ENCODE data around the gene CCNK.

CCNK gene

GRCh38 chr14:99544991-99545390 lies 63.8 kb downstream of the CCNK start:
- DNase-seq (ENCODE audit: low spot score), result no peak
- TF ChIP-seq CTCF (IDR thresholded peaks at IDR 0.05; ENCODE audit: borderline replicate concordance, control extremely low read depth, extremely low read depth, insufficient read depth, missing control alignments), result no peak
- in situ Hi-C loops (cut with MboI; ENCODE audit: low sequenced_read_pairs, unreplicated experiment), result no loop called here

DNA sequence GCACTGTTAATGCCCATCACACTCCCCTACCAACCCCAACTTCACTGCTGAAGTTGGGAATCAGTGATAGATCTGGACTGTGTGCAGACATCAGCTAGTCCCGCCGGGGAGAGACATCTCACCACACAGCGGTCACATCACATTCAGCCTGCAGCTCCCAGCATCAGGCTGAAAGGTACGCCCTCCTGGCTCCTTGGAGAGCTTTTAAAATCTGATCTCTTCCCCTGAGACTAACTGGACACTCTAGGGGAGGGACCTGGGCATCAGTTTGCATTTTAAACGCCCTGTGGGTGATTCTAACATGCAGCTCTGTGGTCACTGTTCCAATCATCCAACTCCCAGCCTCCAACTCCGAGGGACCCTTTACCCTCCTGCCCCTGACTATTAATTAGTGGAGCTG lies 64.4 kb downstream of the CCNK start:
- DNase-seq (ENCODE audit: low spot score), result no peak
- no peak for TF ChIP-seq CTCF (IDR thresholded peaks at IDR 0.05; ENCODE audit: borderline replicate concordance, control extremely low read depth, extremely low read depth, insufficient read depth, missing control alignments)
- in situ Hi-C loops (cut with MboI; ENCODE audit: low sequenced_read_pairs, unreplicated experiment), result no loop called here

- in situ Hi-C loops (cut with MboI; ENCODE audit: low sequenced_read_pairs, unreplicated experiment), result no loop called here
- DNase-seq (ENCODE audit: low spot score), result no peak
- no peak for TF ChIP-seq CTCF (IDR thresholded peaks at IDR 0.05; ENCODE audit: borderline replicate concordance, control extremely low read depth, extremely low read depth, insufficient read depth, missing control alignments)
Measured at GRCh38 chr14:99546234-99546879, 65.1 kb downstream of the CCNK start.

DNA sequence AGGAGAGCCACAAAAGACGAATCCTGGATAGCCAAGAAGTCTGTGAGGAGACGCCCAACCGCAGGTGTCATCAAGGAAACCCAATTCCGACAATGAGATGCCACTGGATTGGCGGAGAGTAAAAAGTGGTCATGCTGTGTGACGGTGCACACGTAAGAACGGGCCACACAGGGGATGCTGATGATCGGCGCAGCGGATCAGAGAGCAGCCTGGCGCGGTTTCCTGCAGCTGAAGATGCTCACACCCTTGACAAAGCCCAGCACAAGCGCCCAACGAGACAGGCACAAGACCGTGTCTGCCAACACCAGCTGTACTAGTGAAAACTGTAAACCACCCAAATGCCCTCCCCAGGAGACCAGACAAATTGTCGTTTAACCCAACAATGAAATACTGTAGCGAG lies 67.0 kb downstream of the CCNK start:
- no peak for DNase-seq (ENCODE audit: low spot score)
- TF ChIP-seq CTCF (IDR thresholded peaks at IDR 0.05; ENCODE audit: borderline replicate concordance, control extremely low read depth, extremely low read depth, insufficient read depth, missing control alignments), result no peak
- in situ Hi-C loops (cut with MboI; ENCODE audit: low sequenced_read_pairs, unreplicated experiment), result no loop called here

- in situ Hi-C loops (cut with MboI; ENCODE audit: low sequenced_read_pairs, unreplicated experiment), result no loop called here
- no peak for DNase-seq (ENCODE audit: low spot score)
- TF ChIP-seq CTCF (IDR thresholded peaks at IDR 0.05; ENCODE audit: borderline replicate concordance, control extremely low read depth, extremely low read depth, insufficient read depth, missing control alignments), result no peak
Measured at GRCh38 chr14:99548871-99549515, 67.8 kb downstream of the CCNK start.

- in situ Hi-C loops (cut with MboI; ENCODE audit: low sequenced_read_pairs, unreplicated experiment), result no loop called here
- no peak for TF ChIP-seq CTCF (IDR thresholded peaks at IDR 0.05; ENCODE audit: borderline replicate concordance, control extremely low read depth, extremely low read depth, insufficient read depth, missing control alignments)
Measured at GRCh38 chr14:99549684-99550083, 68.5 kb downstream of the CCNK start.

More at GRCh38 chr14:99549684-99550083, 68.5 kb downstream of the CCNK start:
- no peak for DNase-seq (ENCODE audit: low spot score)

Measured in GM13976 (cell line).